ENCODE measurements around the gene HNF4A. TPM values are rescaled to one million over a fixed set of nuclear protein-coding genes. Genes with fewer than 3 reads are reported as not detected.

Gene HNF4A
- polyA plus RNA-seq, 12 donors: 0.04 to 40.5 (median 0.30) TPM; not detected in 6

DNA sequence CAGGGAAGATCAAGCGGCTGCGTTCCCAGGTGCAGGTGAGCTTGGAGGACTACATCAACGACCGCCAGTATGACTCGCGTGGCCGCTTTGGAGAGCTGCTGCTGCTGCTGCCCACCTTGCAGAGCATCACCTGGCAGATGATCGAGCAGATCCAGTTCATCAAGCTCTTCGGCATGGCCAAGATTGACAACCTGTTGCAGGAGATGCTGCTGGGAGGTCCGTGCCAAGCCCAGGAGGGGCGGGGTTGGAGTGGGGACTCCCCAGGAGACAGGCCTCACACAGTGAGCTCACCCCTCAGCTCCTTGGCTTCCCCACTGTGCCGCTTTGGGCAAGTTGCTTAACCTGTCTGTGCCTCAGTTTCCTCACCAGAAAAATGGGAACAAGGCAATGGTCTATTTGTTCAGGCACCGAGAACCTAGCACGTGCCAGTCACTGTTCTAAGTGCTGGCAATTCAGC lies 68.6 kb downstream of the HNF4A start:
- no peak for DNase-seq

GRCh38 chr20:44425923-44426322 lies 70.4 kb downstream of the HNF4A start:
- DNase-seq: no peak

GRCh38 chr20:44426879-44427790 lies 71.6 kb downstream of the HNF4A start:
- no peak for DNase-seq

- DNase-seq: no peak
Observed at GRCh38 chr20:44427804-44428173, 72.3 kb downstream of the HNF4A start.

- DNase-seq: no peak
Observed at GRCh38 chr20:44428174-44429016, 72.9 kb downstream of the HNF4A start.

DNA sequence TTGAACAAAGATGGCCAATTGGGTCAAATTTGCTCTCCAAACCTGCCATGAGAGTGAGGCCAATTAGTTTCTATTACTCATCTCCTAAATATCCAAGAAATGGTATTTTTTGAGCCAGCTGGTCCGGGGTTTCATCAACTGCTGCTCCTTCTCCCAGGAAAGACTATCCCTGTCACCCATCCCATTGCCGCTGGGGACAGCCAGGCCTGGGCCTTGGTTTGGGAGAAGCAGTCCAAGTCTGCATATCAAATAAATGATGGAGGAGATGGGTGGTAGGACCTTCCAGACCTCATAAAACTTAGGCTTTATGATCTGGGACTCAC lies 73.5 kb downstream of the HNF4A start:
- no peak for DNase-seq

DNA sequence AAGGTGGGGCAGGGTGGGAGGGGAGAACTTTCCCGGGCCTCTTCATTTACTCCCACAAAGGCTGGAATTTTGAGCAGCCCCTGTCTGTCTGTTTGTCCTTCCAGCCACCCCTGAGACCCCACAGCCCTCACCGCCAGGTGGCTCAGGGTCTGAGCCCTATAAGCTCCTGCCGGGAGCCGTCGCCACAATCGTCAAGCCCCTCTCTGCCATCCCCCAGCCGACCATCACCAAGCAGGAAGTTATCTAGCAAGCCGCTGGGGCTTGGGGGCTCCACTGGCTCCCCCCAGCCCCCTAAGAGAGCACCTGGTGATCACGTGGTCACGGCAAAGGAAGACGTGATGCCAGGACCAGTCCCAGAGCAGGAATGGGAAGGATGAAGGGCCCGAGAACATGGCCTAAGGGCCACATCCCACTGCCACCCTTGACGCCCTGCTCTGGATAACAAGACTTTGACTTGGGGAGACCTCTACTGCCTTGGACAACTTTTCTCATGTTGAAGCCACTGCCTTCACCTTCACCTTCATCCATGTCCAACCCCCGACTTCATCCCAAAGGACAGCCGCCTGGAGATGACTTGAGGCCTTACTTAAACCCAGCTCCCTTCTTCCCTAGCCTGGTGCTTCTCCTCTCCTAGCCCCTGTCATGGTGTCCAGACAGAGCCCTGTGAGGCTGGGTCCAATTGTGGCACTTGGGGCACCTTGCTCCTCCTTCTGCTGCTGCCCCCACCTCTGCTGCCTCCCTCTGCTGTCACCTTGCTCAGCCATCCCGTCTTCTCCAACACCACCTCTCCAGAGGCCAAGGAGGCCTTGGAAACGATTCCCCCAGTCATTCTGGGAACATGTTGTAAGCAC lies 74.1 kb downstream of the HNF4A start:
- no peak for DNase-seq

DNA sequence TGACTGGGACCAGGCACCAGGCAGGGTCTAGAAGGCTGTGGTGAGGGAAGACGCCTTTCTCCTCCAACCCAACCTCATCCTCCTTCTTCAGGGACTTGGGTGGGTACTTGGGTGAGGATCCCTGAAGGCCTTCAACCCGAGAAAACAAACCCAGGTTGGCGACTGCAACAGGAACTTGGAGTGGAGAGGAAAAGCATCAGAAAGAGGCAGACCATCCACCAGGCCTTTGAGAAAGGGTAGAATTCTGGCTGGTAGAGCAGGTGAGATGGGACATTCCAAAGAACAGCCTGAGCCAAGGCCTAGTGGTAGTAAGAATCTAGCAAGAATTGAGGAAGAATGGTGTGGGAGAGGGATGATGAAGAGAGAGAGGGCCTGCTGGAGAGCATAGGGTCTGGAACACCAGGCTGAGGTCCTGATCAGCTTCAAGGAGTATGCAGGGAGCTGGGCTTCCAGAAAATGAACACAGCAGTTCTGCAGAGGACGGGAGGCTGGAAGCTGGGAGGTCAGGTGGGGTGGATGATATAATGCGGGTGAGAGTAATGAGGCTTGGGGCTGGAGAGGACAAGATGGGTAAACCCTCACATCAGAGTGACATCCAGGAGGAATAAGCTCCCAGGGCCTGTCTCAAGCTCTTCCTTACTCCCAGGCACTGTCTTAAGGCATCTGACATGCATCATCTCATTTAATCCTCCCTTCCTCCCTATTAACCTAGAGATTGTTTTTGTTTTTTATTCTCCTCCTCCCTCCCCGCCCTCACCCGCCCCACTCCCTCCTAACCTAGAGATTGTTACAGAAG lies 75.0 kb downstream of the HNF4A start:
- no peak for DNase-seq

DNA sequence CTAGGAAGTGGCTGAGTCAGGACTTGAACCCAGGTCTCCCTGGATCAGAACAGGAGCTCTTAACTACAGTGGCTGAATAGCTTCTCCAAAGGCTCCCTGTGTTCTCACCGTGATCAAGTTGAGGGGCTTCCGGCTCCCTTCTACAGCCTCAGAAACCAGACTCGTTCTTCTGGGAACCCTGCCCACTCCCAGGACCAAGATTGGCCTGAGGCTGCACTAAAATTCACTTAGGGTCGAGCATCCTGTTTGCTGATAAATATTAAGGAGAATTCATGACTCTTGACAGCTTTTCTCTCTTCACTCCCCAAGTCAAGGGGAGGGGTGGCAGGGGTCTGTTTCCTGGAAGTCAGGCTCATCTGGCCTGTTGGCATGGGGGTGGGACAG lies 75.6 kb downstream of the HNF4A start:
- no peak for DNase-seq

- DNase-seq: no peak
Observed at GRCh38 chr20:44431502-44432234, 76.2 kb downstream of the HNF4A start.

DNA sequence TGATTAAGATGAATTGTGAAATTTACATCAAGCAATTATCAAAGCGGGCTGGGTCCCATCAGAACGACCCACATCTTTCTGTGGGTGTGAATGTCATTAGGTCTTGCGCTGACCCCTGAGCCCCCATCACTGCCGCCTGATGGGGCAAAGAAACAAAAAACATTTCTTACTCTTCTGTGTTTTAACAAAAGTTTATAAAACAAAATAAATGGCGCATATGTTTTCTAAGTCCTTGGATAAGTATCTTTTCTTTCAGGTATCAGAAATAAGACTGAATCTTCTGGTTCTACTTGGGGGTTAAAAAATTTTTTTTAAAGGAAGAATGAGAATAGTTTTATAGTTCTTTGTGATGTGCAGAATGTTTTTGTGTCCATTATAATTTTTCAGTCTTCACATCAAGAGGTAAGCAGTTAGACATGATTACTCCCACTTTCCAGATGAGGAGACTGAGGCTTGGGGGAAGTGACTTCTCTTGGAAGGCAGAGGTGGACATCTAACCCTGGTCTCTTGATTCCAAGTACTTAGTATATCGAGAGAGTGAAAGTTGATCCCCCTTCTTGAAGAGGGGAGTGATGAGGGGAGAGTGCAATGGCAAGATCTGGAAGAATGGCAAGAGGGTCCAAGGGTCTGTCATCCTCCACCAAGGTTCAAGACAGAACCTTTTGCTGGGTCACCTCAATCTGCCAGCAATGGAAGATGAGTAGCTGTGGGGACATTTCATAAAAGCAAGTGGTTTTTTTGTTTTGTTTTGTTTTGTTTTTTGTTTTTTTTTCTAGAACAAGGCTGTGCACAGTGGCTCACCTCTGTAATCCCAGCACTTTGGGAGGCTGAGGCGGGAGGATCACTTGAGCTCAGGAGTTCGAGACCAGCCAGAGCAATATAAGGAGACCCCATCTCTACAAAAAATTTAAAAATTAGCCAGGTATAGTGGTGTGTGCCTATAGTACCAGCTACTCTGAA lies 77.4 kb downstream of the HNF4A start:
- no peak for DNase-seq

DNA sequence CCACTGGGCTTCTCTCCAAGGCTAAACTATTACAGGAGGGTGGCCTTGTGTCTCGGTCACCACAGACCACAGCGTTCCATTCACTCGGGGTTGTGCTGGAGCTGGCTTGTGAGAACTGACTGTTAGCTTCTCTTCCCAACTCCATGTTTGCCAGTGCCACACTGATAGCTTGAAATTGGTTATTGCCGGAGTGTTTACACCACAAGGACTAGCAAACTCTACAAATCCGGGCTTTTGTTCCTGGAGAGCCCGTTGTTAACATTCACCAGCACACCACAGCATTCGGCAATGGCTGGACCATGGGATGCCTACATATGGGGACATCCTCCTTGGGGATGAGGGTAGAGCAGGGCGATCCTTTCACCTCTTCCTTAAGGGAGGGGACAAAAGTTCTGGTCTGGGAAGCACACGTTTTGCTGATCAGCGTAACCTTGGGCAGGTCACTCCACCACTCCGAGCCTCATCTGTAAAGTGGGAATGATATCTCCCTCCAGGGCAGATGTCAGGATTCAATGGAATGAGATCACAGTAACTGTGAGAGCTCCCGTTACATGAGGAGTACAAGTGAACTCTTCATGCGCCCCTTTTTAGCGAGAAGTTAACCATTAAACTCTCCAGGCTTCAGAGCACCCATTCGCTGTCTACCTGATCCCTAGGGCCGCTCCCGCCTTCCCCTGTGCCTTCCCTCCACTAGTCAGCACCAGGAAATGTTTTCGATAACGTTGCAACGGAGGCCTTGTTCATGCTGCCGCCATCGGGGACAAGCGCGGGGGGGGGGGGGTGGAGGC lies 78.4 kb downstream of the HNF4A start:
- no peak for DNase-seq

- no peak for DNase-seq
Observed at GRCh38 chr20:44435630-44436335, 80.3 kb downstream of the HNF4A start.

GRCh38 chr20:44436393-44436792 lies 80.9 kb downstream of the HNF4A start:
- no peak for DNase-seq

DNA sequence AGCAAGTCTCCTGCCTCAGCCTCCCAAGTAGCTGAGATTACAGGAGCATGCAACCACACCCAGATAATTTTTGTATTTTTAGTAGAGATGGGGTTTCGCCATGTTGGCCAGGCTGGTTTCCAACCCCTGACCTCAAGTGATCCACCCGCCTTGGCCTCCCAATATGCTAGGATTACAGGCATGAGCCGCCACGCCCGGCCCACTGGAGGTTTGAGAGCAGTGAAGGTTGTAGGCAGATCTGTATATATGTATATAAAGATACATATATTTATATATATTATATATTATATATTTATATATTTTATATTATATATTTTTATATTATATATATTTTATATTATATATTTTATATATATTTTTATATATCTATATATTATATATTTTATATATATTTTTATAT lies 82.0 kb downstream of the HNF4A start:
- DNase-seq: no peak

- DNase-seq: no peak
Observed at GRCh38 chr20:44438782-44439181, 83.3 kb downstream of the HNF4A start.

- DNase-seq: no peak
Observed at GRCh38 chr20:44439318-44439717, 83.8 kb downstream of the HNF4A start.
